PC-3 (cell line): ENCODE data around the gene SMG6. TPM values are rescaled to one million over a fixed set of nuclear protein-coding genes. Genes with fewer than 3 reads are reported as not detected.

Source experiments
- ATAC-seq: fragments of 200-7000 bp; cut with Tn5 transposase; 2 replicates; pipeline ENCODE4 v1.9.1; 2020; ENCODE audit warnings: mild to moderate bottlenecking, moderate library complexity
- BruUV-seq: library from RNA; stranded (reverse); fragments of 400-500 nt; replicated peaks from 2 replicates; lab custom pipeline; 2021; lab: Mats Ljungman, UMichigan
- CTCF ChIA-PET: fragments of 300-600 bp; sonication (Branson Sonifier 250); formaldehyde crosslinking; loops from one replicate; lab custom pipeline; 2022; ENCODE audit warnings: antibody characterized with exemption; lab: Charles Lee
- POLR2A ChIA-PET: fragments of 300-600 bp; sonication (Branson Sonifier 250); formaldehyde crosslinking; loops from one replicate; lab custom pipeline; 2022; ENCODE audit warnings: antibody characterized with exemption; ENCODE audit not compliant: unreplicated experiment; lab: Charles Lee
- DNase-seq: peaks from one replicate; pipeline ENCODE4 v3.0.0-alpha.2; 2015
- H2AFZ ChIP-seq: fragments of 300-600 bp; sonication (generic); 2 replicates; pipeline ENCODE4 v1.6.0; 2016; ENCODE audit warnings: antibody characterized with exemption, low read length
- H3F3A ChIP-seq: fragments of 300-600 bp; sonication (generic); one replicate; pipeline ENCODE4 v1.6.0; 2017; ENCODE audit warnings: antibody characterized with exemption, low read length, control low read depth, mild to moderate bottlenecking; ENCODE audit not compliant: unreplicated experiment
- H3K27ac ChIP-seq: fragments of 300-600 bp; sonication (generic); 2 replicates; pipeline ENCODE4 v1.5.1; 2016; ENCODE audit warnings: mild to moderate bottlenecking, low read length
- H3K27me3 ChIP-seq: fragments of 300-600 bp; sonication (generic); 2 replicates; pipeline ENCODE4 v1.6.1; 2016; ENCODE audit warnings: low read length, mixed read lengths
- H3K36me3 ChIP-seq: fragments of 300-600 bp; sonication (generic); 2 replicates; pipeline ENCODE4 v1.6.1; 2016; ENCODE audit warnings: low read depth, mixed run types, low read length, mixed read lengths
- H3K4me1 ChIP-seq: fragments of 300-600 bp; sonication (generic); 2 replicates; pipeline ENCODE4 v1.5.1; 2016; ENCODE audit warnings: low read length; ENCODE audit not compliant: insufficient read depth
- H3K4me2 ChIP-seq: fragments of 300-600 bp; sonication (generic); 2 replicates; pipeline ENCODE4 v1.6.0; 2016; ENCODE audit warnings: low read length
- H3K4me3 ChIP-seq: fragments of 300-600 bp; sonication (generic); 2 replicates; pipeline ENCODE4 v1.5.1; 2016; ENCODE audit warnings: mild to moderate bottlenecking, low read length, mixed read lengths
- H3K79me2 ChIP-seq: fragments of 300-600 bp; sonication (generic); 2 replicates; pipeline ENCODE4 v1.6.1; 2017; ENCODE audit warnings: low read length, mixed read lengths
- H3K9ac ChIP-seq: fragments of 300-600 bp; sonication (generic); 2 replicates; pipeline ENCODE4 v1.6.0; 2016; ENCODE audit warnings: mild to moderate bottlenecking, low read length
- H3K9me2 ChIP-seq: fragments of 300-600 bp; sonication (generic); replicated peaks from 2 replicates; pipeline ENCODE4 v1.6.1; 2016; ENCODE audit warnings: mixed run types, low read length, mixed read lengths
- H3K9me3 ChIP-seq: fragments of 300-600 bp; sonication (generic); 2 replicates; pipeline ENCODE4 v1.6.1; 2016; ENCODE audit warnings: low read length, mixed read lengths
- H4K20me1 ChIP-seq: fragments of 300-600 bp; sonication (generic); 2 replicates; pipeline ENCODE4 v1.6.1; 2016; ENCODE audit warnings: low read length, mixed read lengths
- EZH2 ChIP-seq: fragments of 300-600 bp; sonication (generic); IDR thresholded peaks from one replicate; pipeline ENCODE4 v1.6.1; 2017; ENCODE audit warnings: antibody characterized with exemption, mild to moderate bottlenecking, low read length; ENCODE audit not compliant: unreplicated experiment
- EZH2phosphoT487 ChIP-seq: fragments of 300-600 bp; sonication (generic); IDR thresholded peaks from 2 replicates; pipeline ENCODE4 v1.6.1; 2018; ENCODE audit warnings: mild to moderate bottlenecking, antibody characterized with exemption, low read length, borderline replicate concordance
- intact Hi-C: fragments of 100-400 bp; cut with micrococcal nuclease; formaldehyde crosslinking; loops from 2 replicates; pipeline ENCODE4 v1.9.0; 2023
- total RNA-seq: library from RNA; depleted of rRNA; stranded (reverse); fragments of >200 nt; gene quantifications from 2 replicates; pipeline ENCODE4 v1.2.3, GENCODE V29; 2014
- TF ChIP-seq, protein P1 (sequence below): fragments of 300-600 bp; sonication (generic); conservative IDR thresholded peaks from 2 replicates; pipeline ENCODE4 v1.5.1; 2017; ENCODE audit warnings: antibody characterized with exemption, low read depth, mild to moderate bottlenecking, low read length

SMG6 gene
- total RNA-seq, 1 experiment from 2014 or later = 13.4 TPM

DNA sequence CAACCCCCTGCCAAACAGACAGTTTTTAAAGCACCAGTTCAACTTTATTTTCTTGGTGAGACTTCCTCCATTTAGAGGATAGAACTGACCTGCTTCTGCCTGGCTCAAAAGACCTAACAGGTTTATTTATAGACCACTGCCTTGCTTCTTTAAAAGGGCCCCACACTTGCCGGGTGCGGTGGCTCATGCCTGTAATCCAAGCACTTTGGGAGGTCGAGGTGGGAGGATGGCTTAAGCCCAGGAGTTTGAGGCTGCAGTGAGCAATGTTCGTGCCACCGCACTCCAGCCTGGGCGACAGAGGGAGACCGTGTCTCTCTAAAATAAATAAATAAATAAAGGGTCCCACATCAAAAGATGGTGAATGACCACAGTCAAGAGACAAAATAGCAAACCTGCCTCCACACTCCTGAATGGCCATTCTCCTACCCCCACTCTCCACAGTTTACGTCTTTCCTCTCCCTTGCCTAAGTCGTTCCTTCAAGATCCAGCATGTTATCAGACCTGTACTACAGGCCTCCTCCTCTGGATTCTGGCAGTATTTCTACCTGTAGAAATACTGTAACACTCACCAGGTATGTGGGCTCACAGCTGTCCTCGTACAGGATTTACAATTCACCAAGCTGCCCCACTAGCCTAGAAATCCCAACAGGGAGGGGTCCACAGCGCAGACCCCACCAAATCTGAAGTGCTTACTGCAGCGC is 95.6 kb downstream of the SMG6 start:
- no TSS peak for BruUV-seq
- H3K79me2 ChIP-seq = no peaks in the 10 kb centered on the region
- no peaks in the 10 kb centered on the region for H4K20me1 ChIP-seq
- H3K9ac ChIP-seq = no peak overlapping the region
- intact Hi-C loops = no loop called here
- ATAC-seq (no peak), DNase-seq (no peak)
- no peaks in the 10 kb centered on the region for H3K9me2 ChIP-seq
- no peak overlapping the region for H3K4me3 ChIP-seq
- peaks cover 15% of the 10 kb centered on the region for H3K4me1 ChIP-seq
- no peak overlapping the region for H3K27ac ChIP-seq
- no peak overlapping the region for H2AFZ ChIP-seq
- TF ChIP-seq EZH2phosphoT487 (no peak), EZH2 (no peak)
- TF ChIP-seq, protein P1, sequence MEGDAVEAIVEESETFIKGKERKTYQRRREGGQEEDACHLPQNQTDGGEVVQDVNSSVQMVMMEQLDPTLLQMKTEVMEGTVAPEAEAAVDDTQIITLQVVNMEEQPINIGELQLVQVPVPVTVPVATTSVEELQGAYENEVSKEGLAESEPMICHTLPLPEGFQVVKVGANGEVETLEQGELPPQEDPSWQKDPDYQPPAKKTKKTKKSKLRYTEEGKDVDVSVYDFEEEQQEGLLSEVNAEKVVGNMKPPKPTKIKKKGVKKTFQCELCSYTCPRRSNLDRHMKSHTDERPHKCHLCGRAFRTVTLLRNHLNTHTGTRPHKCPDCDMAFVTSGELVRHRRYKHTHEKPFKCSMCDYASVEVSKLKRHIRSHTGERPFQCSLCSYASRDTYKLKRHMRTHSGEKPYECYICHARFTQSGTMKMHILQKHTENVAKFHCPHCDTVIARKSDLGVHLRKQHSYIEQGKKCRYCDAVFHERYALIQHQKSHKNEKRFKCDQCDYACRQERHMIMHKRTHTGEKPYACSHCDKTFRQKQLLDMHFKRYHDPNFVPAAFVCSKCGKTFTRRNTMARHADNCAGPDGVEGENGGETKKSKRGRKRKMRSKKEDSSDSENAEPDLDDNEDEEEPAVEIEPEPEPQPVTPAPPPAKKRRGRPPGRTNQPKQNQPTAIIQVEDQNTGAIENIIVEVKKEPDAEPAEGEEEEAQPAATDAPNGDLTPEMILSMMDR = no peak
- H3F3A ChIP-seq = peaks cover 3% of the 10 kb centered on the region
- POLR2A ChIA-PET = no interaction called here
- no peaks in the 10 kb centered on the region for H3K9me3 ChIP-seq
- H3K36me3 ChIP-seq = no peaks in the 10 kb centered on the region
- CTCF ChIA-PET = no interaction called here
- no peaks in the 10 kb centered on the region for H3K27me3 ChIP-seq
- H3K4me2 ChIP-seq = no peak overlapping the region

DNA sequence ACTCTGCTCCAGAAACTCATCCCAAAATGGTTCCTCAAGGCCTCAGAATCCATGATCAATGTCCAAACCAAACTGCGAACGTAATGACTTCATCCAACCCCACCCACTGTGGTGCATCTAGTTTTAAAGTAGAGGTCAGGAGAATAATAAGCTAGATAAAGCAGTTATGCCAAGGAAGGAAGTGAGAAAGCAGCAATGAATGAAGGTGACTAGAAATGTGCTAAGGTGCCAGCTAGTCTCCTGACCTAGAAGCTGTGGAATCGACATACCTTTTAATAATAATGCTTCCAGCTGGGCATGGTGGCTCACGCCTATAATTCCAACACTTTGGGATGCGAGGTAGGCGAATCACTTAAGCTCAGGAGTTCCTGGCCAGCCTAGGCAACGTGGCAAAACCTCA is 99.2 kb downstream of the SMG6 start:
- Histone ChIP-seq H3K4me3 (no peak overlapping the region), H3F3A (no peaks in the 10 kb centered on the region), H3K27me3 (no peaks in the 10 kb centered on the region), H4K20me1 (no peaks in the 10 kb centered on the region), H3K9me3 (no peaks in the 10 kb centered on the region), H3K79me2 (no peaks in the 10 kb centered on the region), H3K9ac (no peak overlapping the region), H3K9me2 (no peaks in the 10 kb centered on the region), H3K36me3 (no peaks in the 10 kb centered on the region), H3K4me1 (no peaks in the 10 kb centered on the region), H2AFZ (no peak overlapping the region), H3K27ac (no peak overlapping the region), H3K4me2 (no peak overlapping the region)
- ChIA-PET CTCF (no interaction called here), POLR2A (no interaction called here)
- TF ChIP-seq EZH2phosphoT487 = no peak
- DNase-seq = no peak
- no TSS peak for BruUV-seq
- no peak for ATAC-seq
- intact Hi-C loops = no loop called here

DNA sequence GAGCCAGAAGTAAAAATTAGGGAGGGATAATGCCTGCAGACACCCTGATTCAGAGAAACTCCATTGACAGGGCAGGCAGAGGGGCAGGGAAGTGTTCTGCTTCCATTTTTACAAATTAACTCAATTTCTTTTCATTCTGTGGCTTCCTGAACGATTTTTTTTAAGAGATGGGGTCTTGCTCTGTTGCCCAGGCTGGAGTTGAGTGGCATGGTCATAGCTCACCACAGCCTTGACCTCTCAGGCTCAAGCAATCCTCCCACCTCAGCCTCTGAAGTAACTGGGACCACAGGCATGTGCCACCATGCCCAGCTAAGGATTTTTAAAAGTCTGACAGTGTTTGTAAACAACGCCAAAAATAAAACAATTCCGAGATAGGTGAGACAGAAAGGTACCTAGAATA is 99.8 kb downstream of the SMG6 start:
- no peak overlapping the region for H3K9ac ChIP-seq
- ChIA-PET CTCF (no interaction called here), POLR2A (no interaction called here)
- H2AFZ ChIP-seq = no peak overlapping the region
- H3K4me3 ChIP-seq = no peak overlapping the region
- no peaks in the 10 kb centered on the region for H3K4me1 ChIP-seq
- TF ChIP-seq EZH2phosphoT487 (no peak), EZH2 (no peak)
- TF ChIP-seq, protein P1 = no peak
- intact Hi-C loops = no loop called here
- no peaks in the 10 kb centered on the region for H3K27me3 ChIP-seq
- no peak for ATAC-seq
- H3K36me3 ChIP-seq = no peaks in the 10 kb centered on the region
- no peak for DNase-seq
- no peaks in the 10 kb centered on the region for H3K9me3 ChIP-seq
- H3F3A ChIP-seq = no peaks in the 10 kb centered on the region
- no peaks in the 10 kb centered on the region for H3K79me2 ChIP-seq
- no peak overlapping the region for H3K4me2 ChIP-seq
- no peak overlapping the region for H3K27ac ChIP-seq
- BruUV-seq = no TSS peak
- no peaks in the 10 kb centered on the region for H4K20me1 ChIP-seq
- H3K9me2 ChIP-seq = no peaks in the 10 kb centered on the region
